GM23338 (cell line): ENCODE results near the gene NAPA. TPM values are rescaled to one million over a fixed set of nuclear protein-coding genes. Genes with fewer than 3 reads are reported as not detected.

Source experiments
- ATAC-seq: fragments of 200-7000 bp; cut with Tn5 transposase; 3 replicates; pipeline ENCODE4 v1.9.1; 2020
- DNase-seq: peaks from one replicate; pipeline ENCODE4 v3.0.0-alpha.2; 2015; ENCODE audit warnings: low spot score
- H2AFZ ChIP-seq: fragments of 200-600 bp; sonication (generic); 2 replicates; pipeline ENCODE4 v1.8.0; 2016; ENCODE audit warnings: antibody characterized with exemption, mild to moderate bottlenecking, moderate library complexity
- H3F3A ChIP-seq: fragments of 200-600 bp; sonication (generic); replicated peaks from 2 replicates; pipeline ENCODE4 v1.8.0; 2017; ENCODE audit warnings: antibody characterized with exemption, mixed run types, low read depth
- H3K27ac ChIP-seq: fragments of 200-600 bp; sonication (generic); 2 replicates; pipeline ENCODE4 v1.6.1; 2016; ENCODE audit warnings: low read depth
- H3K27me3 ChIP-seq: fragments of 200-600 bp; sonication (generic); 2 replicates; pipeline ENCODE4 v1.8.0; 2016; ENCODE audit warnings: mild to moderate bottlenecking, mixed run types, moderate library complexity; ENCODE audit not compliant: insufficient read depth
- H3K36me3 ChIP-seq: fragments of 200-600 bp; sonication (generic); 2 replicates; pipeline ENCODE4 v1.8.0; 2016; ENCODE audit warnings: mild to moderate bottlenecking; ENCODE audit not compliant: insufficient read depth
- H3K4me1 ChIP-seq: fragments of 200-600 bp; sonication (generic); 2 replicates; pipeline ENCODE4 v1.8.0; 2016; ENCODE audit warnings: mild to moderate bottlenecking, moderate library complexity; ENCODE audit not compliant: insufficient read depth
- H3K4me2 ChIP-seq: fragments of 200-600 bp; sonication (generic); 2 replicates; pipeline ENCODE4 v1.7.1; 2017; ENCODE audit warnings: mixed run types
- H3K4me3 ChIP-seq: fragments of 200-600 bp; sonication (generic); 2 replicates; pipeline ENCODE4 v1.6.1; 2016; ENCODE audit warnings: mixed run types
- H3K79me2 ChIP-seq: fragments of 200-600 bp; sonication (generic); replicated peaks from 2 replicates; pipeline ENCODE4 v1.8.0; 2017; ENCODE audit warnings: mild to moderate bottlenecking; ENCODE audit not compliant: insufficient read depth
- H3K9me2 ChIP-seq: fragments of 200-600 bp; sonication (generic); 2 replicates; pipeline ENCODE4 v1.8.0; 2017; ENCODE audit not compliant: insufficient read depth
- H4K20me1 ChIP-seq: fragments of 200-600 bp; sonication (generic); replicated peaks from 2 replicates; pipeline ENCODE4 v1.8.0; 2017; ENCODE audit warnings: mild to moderate bottlenecking; ENCODE audit not compliant: insufficient read depth
- H3K27ac Mint-ChIP-seq: 2 replicates; pipeline ENCODE4 v1.8.0; 2020; ENCODE audit warnings: inconsistent platforms, mild to moderate bottlenecking, moderate library complexity, mixed read lengths
- H3K27me3 Mint-ChIP-seq: 3 replicates; pipeline ENCODE4 v1.8.0; 2022; ENCODE audit warnings: low read depth, mild to moderate bottlenecking, moderate library complexity, mixed read lengths, inconsistent platforms; ENCODE audit not compliant: insufficient read depth, poor library complexity
- H3K36me3 Mint-ChIP-seq: 3 replicates; pipeline ENCODE4 v1.8.0; 2021; ENCODE audit warnings: low read depth, mild to moderate bottlenecking, inconsistent platforms, moderate library complexity, mixed read lengths
- H3K4me1 Mint-ChIP-seq: 3 replicates; pipeline ENCODE4 v1.8.0; 2020; ENCODE audit warnings: mild to moderate bottlenecking, inconsistent platforms, mixed read lengths
- H3K4me3 Mint-ChIP-seq: 3 replicates; pipeline ENCODE4 v1.8.0; 2021; ENCODE audit warnings: moderate library complexity, mild to moderate bottlenecking, inconsistent platforms, mixed read lengths
- H3K9me3 Mint-ChIP-seq: 3 replicates; pipeline ENCODE4 v1.8.0; 2020; ENCODE audit warnings: moderate library complexity, mild to moderate bottlenecking, inconsistent platforms, mixed read lengths
- CREB1 ChIP-seq: fragments of 250-450 bp; sonication (Bioruptor Pico); IDR thresholded peaks from 2 replicates; pipeline ENCODE4 v1.5.0; 2020; ENCODE audit warnings: low read depth, mild to moderate bottlenecking, moderate library complexity
- EZH2phosphoT487 ChIP-seq: fragments of 200-600 bp; sonication (generic); IDR thresholded peaks from one replicate; pipeline ENCODE4 v1.8.1; 2018; ENCODE audit warnings: antibody characterized with exemption; ENCODE audit not compliant: unreplicated experiment
- STAT1 ChIP-seq: IDR thresholded peaks from one replicate; pipeline ENCODE4 v1.6.1; 2016; ENCODE audit warnings: antibody characterized with exemption; ENCODE audit not compliant: unreplicated experiment
- polyA plus RNA-seq: library from polyadenylated mRNA; unstranded; fragments of >200 nt; fragmentation: Nextera tagmentation; extraction: Ambion mirVana; gene quantifications from 2 replicates; pipeline ENCODE4 v1.2.1, GENCODE V29; 2016
- total RNA-seq: library from RNA; depleted of rRNA; stranded (reverse); fragments of >200 nt; shearing (Covaris generic); gene quantifications from 2 replicates; pipeline ENCODE4 v1.2.3, GENCODE V29; 2014; rRNA removed
- TF ChIP-seq, protein P1 (sequence below): IDR thresholded peaks from 2 replicates; pipeline ENCODE4 v1.6.1; 2016; ENCODE audit warnings: antibody characterized with exemption

The NAPA gene
- total and polyA plus RNA-seq, 2 experiments from 2014 or later = 52.0 to 72.1 TPM

DNA sequence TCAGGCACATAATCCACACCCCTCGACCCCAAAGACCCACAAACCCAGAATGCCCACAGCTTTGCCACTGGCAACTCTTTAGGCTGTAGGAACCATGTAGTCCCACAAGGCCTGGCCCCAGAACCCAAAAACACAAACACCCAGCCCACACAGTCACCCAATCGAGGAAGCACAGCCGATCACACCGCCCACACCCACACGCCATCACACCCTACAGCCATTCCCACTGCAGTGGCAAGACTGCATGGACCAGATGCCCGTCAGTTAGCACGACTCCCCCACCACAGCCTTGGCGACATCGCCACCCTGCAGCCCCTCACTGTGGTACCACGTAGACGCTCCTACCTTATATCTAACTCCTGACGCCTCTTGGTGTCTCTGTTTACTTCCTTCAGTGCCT lies 71.5 kb downstream of the NAPA start (continued):
- TF ChIP-seq EZH2phosphoT487 (no peak), STAT1 (no peak)

DNA sequence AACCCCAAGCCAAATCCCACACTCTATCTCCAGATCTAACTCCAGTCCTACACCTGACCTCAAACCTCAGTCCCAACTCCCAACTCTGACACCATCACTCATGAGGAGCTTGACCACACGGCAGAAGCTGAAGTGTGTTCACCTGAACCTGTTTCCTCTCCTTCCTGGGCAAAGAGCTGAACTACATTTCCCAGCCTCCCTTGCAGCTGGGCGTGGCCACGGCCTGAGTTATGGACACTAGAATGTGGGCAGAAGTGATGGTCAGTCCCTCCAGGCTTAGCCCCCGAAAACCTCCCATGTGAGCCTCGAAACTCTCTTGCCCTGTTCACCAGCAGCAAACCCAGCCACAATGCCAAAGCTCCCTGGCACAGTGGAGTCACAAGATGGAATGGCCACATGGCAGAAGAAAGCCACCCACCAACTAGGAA lies 76.1 kb downstream of the NAPA start:
- Mint-ChIP-seq H3K36me3 (no peaks in the 10 kb centered on the region), H3K4me1 (peaks cover 6% of the 10 kb centered on the region; the same call in 1 of the 3 replicates), H3K4me3 (no peak overlapping the region), H3K27ac (no peak overlapping the region), H3K9me3 (no peaks in the 10 kb centered on the region; the same call in 1 of the 3 replicates), H3K27me3 (peaks cover 15% of the 10 kb centered on the region)
- Histone ChIP-seq H3K9me2 (no peaks in the 10 kb centered on the region), H3F3A (peaks cover 16% of the 10 kb centered on the region; the same call in 1 of the 2 replicates), H3K79me2 (no peaks in the 10 kb centered on the region), H3K4me2 (no peak overlapping the region), H4K20me1 (peaks cover 7% of the 10 kb centered on the region), H3K4me1 (peaks cover 3% of the 10 kb centered on the region; the same call in 1 of the 2 replicates), H3K4me3 (no peak overlapping the region), H3K27ac (no peak overlapping the region), H3K36me3 (no peaks in the 10 kb centered on the region), H2AFZ (no peak overlapping the region), H3K27me3 (no peaks in the 10 kb centered on the region)
- no peak for TF ChIP-seq CREB1 (CRISPR knock-in tag)
- TF ChIP-seq, protein P1, sequence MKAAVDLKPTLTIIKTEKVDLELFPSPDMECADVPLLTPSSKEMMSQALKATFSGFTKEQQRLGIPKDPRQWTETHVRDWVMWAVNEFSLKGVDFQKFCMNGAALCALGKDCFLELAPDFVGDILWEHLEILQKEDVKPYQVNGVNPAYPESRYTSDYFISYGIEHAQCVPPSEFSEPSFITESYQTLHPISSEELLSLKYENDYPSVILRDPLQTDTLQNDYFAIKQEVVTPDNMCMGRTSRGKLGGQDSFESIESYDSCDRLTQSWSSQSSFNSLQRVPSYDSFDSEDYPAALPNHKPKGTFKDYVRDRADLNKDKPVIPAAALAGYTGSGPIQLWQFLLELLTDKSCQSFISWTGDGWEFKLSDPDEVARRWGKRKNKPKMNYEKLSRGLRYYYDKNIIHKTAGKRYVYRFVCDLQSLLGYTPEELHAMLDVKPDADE = peak; percentile 79
- ATAC-seq = peak; percentile 33
- peak; percentile 74 for DNase-seq

Other genes starting within 250 kb of the NAPA start
- gene INAFM1, start 240.2 kb downstream of the NAPA start, total RNA-seq = 1.7 and 2.9 TPM in 2 replicates
- 10.2 and 12.7 TPM in 2 replicates for gene INAFM1, start 240.2 kb downstream of the NAPA start, polyA plus RNA-seq
- 0.58 TPM in 1 of 2 replicates, not detected in the other for gene C5AR1, start 205.2 kb downstream of the NAPA start, total RNA-seq
- gene C5AR1, start 205.2 kb downstream of the NAPA start, polyA plus RNA-seq = 0.08 TPM in 1 of 2 replicates, not detected in the other
- gene C5AR2, start 182.9 kb downstream of the NAPA start, total RNA-seq = 0.28 TPM in 1 of 2 replicates, not detected in the other
- not detected in 2 replicates for gene C5AR2, start 182.9 kb downstream of the NAPA start, polyA plus RNA-seq
- 42.8 and 50.1 TPM in 2 replicates for gene DHX34, start 165.7 kb downstream of the NAPA start, total RNA-seq
- 16.3 and 16.7 TPM in 2 replicates for gene DHX34, start 165.7 kb downstream of the NAPA start, polyA plus RNA-seq
- gene MEIS3, start 95.5 kb downstream of the NAPA start, total RNA-seq = 33.7 and 40.7 TPM in 2 replicates
- 20.6 and 20.8 TPM in 2 replicates for gene MEIS3, start 95.5 kb downstream of the NAPA start, polyA plus RNA-seq
- 10.0 and 11.6 TPM in 2 replicates for gene SLC8A2, start 43.2 kb downstream of the NAPA start, total RNA-seq
- gene SLC8A2, start 43.2 kb downstream of the NAPA start, polyA plus RNA-seq = 0.86 and 1.1 TPM in 2 replicates
- gene KPTN, start 30.8 kb downstream of the NAPA start, total RNA-seq = 19.8 and 28.0 TPM in 2 replicates
- gene KPTN, start 30.8 kb downstream of the NAPA start, polyA plus RNA-seq = 26.2 and 31.1 TPM in 2 replicates
- gene ZNF541, start 58.1 kb upstream of the NAPA start, total RNA-seq = 0.42 TPM in 1 of 2 replicates, not detected in the other
- 0.05 and 0.26 TPM in 2 replicates for gene ZNF541, start 58.1 kb upstream of the NAPA start, polyA plus RNA-seq
- gene BICRA, start 94.1 kb upstream of the NAPA start, total RNA-seq = 37.7 and 40.1 TPM in 2 replicates
- gene BICRA, start 94.1 kb upstream of the NAPA start, polyA plus RNA-seq = 7.0 and 8.2 TPM in 2 replicates
- gene EHD2, start 198.4 kb upstream of the NAPA start, total RNA-seq = 10.8 and 11.7 TPM in 2 replicates
- gene EHD2, start 198.4 kb upstream of the NAPA start, polyA plus RNA-seq = 6.6 TPM in 2 replicates
- gene NOP53, start 230.5 kb upstream of the NAPA start, total RNA-seq = 151 and 167 TPM in 2 replicates
- 192 and 211 TPM in 2 replicates for gene NOP53, start 230.5 kb upstream of the NAPA start, polyA plus RNA-seq